ENCODE data around the gene SDF4.

GRCh38 chr1:1270813-1271212 lies 39.0 kb upstream of the SDF4 start:
- TF ChIP-seq CTCF (conservative IDR thresholded peaks at IDR 0.05), result no peak
- no peak for TF ChIP-seq ZFX (IDR thresholded peaks at IDR 0.05)
